Cerebellar cortex (tissue), 1 donor: ENCODE data around the gene HOXA6.

Source experiments
- DNase-seq: peaks from one replicate; pipeline ENCODE4 v3.0.0-alpha.2; 2015; ENCODE audit warnings: low spot score

HOXA6 gene

DNA sequence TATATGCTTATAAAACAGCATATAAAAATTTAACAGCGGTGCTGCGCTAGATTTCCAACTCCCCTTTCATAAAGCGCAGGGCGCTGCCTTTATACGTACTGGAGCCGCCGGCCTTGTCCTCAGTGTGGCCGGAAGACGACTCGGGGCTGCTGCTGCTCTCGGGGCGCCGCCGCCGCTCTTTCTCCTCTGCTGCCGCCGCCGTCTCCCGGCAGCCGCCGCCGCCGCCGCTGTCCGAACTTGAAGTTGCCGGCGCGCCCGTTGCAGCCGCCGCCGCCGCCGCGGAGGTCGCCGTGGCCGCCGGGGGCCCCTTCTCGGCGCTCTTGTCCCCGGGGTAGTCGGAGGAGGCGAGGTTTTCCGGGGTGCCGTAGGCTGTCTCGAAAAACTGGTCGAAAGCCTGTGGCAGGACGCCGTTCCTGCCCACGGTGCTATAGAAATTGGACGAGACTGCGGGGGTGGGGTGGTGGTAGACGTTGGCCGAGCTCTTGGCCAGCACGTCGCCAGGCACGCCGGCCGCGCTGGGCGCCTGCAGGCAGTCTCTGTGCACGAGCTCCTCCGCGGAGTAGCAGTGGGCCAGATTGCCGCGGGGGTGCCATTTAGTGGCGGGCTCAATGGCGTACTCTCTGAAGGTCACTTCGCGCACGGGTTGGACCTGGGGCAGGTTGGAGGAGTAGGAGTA, 36.9 kb upstream of the HOXA6 start:
- no peak for DNase-seq

DNA sequence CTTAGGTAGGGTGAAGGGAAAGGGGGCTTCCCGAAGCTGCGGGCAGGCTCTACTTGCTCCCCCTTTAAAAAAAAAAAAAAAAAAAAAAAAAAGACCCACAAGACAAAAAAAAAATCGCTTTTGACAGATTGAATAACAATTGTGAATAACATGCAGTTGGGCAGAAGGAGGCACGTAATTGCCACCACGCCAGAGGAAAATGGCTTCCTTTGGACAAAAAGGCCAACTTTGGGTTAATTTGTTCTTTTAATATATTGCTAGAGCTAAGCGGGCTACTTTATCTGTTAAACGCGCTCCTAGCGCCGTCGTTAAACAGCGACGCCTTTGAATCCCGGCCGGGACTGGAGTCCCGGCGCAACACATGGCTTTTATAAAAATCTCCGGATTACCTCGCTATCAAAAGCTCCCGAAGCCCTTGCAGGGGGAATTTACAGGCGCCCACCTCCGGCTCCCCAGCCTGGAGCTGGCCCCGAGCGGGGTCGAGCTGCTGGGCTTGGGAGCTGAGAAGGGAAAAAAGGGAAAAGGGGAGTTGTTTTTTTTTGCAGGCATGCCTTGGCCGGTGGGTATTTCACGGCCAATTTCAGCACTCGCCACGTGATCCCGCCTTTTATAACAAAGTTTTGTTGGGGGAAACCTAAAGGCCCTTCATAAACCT, 36.2 kb upstream of the HOXA6 start:
- no peak for DNase-seq

DNA sequence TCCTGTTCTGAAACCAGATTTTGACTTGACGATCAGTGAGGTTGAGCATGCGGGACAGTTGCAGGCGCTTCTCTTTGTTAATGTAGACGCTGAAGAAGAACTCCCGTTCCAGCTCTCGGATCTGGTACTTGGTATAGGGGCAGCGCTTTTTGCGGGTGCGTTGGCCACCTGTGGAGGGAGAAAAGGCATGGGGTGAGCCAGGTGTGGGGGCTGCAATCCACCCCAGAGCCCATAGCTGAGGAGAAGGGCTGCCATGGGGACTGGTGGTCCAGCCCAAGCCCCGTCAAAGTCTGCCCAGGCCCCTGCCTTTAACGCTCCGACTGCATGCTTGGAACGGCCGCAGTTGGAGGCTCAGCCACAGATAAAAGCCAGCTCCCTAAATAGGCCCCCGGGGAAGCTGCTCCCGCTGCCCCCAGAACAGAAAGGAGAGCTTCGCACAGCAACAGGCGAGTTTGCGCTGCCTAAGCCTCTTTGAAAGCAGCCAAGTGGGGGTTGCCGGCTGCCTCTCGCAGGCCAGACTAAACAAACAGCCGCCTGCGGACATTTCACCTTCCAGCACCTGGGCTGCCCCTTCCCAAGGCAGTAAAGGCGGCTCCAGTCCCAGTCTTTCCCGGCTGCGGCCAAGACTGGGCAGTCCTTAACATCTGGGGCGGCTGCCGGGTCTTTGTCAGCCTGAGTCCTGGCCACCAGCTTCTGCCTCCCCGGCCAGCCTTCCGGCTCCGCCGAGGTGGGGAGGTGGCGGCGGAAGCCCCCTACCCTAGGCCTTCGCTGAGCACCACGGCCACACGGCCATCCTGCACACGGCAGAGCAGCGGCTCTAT, 35.5 kb upstream of the HOXA6 start:
- DNase-seq, result no peak

DNA sequence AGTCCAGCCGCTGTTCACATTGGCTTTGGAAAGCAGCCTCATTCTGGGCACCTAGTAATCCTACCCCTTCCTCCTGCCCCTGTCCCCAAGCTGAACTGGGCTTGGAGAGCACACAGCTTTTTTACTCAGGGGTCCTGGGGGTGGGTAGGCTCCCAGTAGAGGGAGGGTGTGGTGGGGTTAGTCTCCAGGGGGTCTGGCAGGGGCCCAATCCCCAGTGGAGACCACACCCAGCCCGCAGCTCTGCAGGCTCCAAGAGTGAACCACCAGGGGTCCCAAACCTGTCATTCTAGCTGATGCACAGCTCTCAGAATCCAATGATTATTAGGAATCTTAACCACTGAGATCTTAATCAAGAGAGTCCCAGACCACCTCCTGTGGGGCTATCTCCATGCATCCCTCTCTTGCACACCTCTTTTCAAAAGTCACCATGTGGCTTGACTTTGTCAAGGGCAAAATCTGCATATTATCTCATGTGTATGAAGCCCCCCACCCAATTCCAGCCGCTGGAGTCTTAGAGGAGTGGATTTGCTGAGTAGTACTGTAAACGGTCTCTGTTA, 34.8 kb upstream of the HOXA6 start:
- no peak for DNase-seq

DNA sequence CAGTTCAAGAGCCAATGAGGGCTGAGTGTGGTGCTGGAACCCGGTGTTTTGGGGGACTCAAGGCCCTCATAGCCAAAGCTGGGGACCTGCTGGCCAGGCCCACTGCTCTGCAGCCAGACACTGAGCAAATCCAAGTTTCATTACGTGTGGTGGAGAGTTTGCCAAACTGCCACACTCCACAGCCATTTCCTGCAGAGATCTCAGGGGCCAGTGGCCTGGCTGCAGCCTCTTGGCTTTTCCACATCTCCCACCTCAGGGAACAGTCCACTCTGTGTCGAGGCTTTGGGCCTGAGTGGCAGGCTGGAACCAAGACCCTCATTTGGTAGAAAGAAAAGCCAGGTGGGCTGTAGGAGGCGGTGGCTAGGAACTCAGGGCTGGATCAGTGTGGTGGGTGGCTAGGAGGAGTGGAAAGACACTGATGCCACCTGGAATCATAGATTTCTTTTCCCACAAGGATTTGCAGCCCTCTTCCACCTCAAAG, 34.3 kb upstream of the HOXA6 start:
- no peak for DNase-seq

DNA sequence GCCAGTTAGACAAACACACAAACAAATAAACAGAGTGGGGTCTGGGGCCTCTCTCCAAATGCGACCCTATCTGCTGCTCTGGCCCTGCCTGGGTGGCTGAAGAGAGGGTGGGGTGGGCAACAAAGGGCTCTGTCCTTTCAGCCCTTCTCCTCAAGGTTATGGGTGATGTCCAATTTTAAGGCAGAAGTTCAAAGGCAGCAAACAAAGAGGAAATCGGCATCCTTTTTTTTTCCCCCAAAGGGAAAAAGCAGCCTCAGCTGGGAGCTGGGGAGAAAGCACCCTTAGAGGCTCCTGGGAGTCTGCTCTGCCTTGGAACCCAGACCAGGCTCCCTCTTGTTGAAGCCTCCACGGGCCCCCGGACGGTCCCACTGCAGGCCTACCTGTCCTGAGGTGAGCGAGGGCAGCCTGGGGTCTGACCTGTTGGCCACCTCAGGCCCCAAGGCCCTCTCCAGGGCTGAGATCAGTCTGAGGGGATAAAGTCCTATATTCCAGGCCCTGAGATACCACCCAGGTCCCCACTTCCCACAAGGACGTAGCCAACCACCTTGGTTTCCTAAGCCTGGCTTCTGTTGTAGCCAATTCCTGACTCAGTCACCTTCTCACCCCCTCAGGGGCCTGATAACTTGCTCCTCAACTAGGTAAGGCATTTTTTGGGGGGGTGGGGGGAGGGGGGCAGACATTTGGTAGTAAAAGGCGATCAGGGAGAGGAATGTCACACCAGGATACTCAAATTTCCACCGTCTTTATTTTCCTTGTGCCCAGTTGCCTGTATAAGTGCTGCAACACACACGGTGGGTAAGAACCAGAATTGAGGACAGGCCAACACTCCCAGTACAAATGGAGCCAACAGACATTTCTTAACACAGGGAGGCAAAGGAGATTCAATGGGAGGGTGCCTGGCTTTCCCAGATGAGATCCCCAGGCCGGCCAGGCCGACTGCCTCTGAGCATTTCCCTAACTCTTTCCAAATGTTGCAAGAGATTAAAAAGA, 33.2 kb upstream of the HOXA6 start:
- no peak for DNase-seq

DNA sequence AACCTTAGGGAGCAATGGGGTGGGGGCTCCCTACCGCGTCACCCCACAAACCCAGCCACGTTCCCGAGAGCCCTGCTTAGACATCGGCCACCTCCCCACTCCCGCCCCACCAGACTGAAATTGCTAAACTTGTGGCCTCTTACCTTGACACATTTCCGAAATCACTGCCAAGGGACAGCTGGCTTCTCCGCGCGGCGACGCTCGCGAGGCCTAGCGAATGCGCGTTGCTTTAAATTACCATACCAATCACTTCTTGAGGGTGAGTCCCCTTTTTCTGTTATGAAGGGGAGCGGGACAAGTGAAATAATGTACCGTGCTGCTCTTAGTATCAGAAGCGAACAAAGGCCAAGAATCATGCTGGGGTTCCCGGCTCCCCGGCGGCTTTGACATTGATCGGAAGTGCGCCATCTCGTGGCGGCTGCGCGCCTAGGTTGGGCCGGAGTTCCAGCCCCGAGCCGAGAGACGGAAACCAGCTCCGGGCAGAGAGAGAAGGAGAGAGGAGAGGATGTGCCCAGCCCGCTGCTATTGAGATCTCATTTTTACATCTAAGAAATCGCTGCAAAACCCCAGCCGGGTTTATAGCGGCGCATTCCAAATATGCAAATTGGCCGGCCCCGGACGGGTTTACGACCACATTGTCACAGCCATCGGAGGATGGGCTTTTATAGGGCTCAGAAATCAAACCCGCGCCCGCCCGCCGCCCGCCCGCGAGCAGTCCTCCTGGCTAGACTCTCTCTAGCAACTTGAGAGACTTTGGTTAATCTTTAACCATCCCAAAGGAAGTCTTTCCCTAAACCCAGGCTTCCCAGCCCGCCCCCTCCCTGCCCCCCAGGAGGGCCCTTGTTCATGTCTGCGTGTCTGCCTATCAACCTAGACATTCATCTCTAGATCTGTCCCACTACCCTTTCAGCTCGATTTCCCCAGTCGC, 32.2 kb upstream of the HOXA6 start:
- DNase-seq, result peak; percentile 63

DNA sequence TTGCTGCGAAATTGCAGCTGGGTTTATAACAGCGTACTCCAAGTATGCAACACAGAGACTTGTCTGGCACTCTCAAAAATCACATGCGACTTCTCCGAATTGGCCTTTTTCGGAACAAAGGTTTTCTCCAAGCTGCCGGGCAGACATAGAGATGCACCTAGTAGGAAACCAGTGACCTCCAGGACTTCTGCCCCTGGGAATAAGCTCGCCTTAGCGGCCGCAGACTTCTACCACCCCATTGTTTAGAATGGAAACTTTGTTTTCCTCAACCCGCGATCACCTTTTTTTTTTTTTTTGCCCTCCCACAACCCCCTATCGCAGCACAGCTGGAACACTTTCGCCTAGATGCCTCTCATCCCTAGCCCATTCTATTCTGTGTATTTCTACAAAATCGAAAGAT, 31.5 kb upstream of the HOXA6 start:
- no peak for DNase-seq

DNA sequence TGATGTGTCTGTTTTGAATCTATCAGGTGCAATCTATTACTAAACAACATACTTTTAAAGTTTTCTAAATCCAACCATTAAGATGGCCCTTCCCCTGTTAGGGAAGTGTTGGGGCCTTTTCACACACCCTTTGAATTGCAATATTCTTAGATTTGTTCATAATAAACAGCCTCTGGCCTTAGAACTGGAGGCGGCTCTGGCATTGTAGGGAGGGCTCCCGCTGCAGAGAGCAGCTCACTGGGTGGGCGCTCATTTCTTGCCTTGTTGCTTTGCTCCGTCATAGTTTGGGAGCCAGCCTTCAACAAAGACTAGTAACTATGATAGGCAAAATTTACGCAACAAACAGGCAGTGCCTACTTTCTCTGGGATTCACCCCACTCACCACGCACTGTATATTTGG, 30.8 kb upstream of the HOXA6 start:
- no peak for DNase-seq

DNA sequence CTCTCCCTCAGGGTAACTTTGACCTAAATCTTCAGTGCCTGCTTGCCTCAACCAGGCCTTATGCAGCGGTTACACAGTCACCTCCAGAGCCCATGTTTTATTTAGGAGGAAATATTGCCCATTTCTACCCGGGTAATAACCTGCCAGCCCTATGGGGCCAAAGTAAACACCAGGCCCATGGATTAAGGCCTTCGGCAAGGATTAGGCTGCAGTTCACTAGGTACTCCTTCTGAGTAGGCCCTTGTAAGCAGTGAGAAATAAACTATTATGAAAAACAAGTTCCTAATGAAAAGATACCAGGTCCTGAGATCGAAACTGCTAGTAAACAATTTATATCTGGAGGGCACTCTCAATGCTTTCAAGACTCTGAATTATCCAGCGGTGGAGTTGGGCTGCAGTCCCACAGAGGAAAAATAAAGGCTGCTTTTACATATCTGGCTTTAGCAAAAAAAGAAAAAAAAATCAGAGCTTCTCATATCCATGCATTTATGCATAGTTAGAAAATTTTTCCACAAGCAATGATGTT, 30.3 kb upstream of the HOXA6 start:
- DNase-seq, result no peak

DNA sequence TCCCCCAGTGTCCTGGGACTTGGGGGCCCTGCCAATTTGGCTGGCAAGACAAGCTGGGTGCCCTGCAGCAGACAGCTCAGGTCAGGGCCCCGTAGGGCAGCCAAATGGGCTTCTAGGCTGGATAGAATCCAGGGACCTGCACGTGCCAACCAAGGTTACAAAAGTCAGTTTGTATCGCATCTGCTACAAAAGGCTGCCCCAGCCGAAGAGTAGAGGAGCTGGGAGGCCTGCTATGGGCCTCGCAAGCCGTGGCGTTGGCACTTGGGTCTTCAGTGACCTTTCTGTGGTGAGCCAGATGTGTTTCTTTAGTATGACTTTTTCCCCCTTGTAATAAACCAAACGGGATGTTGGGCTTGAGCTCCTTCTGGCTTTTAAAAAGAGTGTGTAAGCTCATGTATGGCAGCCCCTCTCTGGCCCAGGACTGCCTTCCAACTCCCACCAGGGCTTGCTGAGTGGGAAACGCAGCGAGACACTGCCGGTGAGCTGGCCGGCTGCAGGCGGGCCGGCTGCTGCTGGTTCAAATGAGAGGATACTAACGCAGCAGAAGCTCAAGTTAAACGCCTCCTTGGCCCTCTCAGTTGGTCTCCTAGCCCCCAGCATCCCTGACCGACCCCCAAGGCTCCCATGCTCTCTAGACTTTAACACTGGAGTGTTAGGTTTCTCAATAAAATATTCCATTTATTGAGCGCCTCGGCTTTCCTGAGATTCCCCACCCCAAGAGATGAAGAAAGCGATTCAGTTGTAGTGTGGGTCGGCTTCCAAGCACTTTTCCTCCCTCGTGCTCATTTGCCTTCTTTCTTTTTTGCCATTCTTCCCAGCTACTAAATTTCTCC, 29.6 kb upstream of the HOXA6 start:
- no peak for DNase-seq

DNA sequence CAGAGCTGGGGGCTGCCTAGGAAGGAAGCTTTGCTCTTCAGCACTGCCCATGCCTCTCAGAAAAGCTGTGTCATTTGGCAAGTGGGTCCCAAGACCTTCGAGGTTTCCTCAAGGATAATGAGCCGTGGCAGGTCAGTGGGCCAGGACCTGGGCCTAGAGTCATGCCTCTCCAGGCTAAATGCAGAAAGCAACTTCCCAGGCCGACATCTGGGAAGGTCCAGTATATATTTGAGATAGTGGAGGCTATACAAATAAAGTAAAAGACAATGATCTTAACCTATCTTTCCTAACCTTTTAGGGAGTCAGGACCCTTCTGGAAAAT, 28.9 kb upstream of the HOXA6 start:
- DNase-seq, result no peak

DNA sequence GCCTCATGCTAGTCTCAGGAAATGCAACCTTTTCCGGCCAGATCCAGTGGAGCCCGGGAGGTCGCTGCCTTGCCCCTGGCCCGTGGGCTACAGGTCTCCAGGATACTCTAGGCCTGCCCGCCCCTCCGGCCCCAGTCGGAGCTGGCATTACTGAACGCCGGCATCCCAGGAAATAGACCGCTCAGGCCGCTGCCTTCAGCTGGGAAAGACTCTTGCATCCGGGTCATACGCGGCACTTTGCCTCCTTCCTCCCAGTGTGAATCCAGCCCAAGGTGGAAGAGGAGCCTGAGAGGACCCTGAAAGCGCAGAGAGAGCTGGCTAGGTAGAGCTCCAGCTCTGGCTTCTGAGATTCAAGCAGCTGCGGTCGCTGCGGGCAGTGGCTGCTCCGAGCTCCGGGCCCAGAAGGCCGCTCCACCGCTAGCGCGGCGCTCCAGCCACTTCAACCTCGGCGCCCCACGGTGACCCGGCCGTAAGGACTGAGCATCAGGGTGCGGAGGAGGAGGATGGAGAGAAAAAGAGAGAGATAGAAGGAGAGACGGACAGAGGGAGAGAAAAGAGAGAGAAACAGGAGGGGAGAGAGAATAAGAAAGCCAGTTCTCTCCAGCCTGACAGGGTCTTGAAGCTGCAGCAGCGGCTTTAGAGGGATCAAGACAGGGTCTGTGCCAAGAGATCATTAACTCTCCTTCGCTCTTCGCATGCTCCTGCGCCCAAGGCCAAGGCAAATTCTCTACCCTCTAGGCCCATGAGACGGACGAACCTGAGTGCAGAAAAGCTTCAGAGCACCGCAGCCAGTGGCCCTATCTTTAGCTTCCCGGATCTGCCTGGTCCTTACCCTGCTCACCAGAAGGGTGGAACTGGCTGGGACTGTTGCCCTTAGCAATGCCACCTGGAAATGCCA, 28.3 kb upstream of the HOXA6 start:
- no peak for DNase-seq

DNA sequence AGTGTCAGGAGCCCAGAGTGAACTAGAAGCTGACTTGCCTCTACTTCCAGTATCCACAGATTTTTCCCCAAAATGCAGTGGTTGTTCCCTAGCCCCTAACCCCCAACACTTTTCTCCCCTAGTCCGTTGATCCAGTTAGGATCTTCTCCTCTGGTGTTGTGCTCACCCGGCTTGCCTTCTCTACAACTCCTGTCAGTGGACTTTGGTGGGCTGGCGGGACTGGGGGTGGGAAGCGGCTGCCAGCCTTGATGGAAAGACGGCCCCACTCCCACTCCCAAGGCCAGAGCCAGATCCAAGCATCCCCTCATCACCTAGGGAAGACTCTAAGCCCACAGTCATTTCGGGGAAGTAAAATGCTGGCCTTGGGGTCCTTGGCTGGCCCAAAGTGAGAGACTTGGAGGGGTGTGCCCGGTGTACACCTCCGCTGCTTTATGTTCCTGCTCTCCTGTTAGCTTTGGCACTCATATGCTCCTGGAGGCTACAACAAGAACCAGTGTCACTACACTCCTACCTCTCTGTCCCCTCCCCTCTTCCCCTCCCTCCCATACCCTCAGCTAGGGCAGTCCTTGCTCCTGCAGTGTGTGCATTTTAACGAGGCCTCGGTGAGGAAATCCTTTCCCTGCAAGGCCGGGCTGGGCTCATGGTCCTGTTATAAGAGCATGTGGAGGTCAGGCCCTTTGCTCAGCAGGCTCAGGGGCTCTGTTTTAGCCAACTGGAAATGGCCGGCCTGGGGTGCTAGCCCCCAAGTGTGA, 27.5 kb upstream of the HOXA6 start:
- peak; percentile 78 for DNase-seq

DNA sequence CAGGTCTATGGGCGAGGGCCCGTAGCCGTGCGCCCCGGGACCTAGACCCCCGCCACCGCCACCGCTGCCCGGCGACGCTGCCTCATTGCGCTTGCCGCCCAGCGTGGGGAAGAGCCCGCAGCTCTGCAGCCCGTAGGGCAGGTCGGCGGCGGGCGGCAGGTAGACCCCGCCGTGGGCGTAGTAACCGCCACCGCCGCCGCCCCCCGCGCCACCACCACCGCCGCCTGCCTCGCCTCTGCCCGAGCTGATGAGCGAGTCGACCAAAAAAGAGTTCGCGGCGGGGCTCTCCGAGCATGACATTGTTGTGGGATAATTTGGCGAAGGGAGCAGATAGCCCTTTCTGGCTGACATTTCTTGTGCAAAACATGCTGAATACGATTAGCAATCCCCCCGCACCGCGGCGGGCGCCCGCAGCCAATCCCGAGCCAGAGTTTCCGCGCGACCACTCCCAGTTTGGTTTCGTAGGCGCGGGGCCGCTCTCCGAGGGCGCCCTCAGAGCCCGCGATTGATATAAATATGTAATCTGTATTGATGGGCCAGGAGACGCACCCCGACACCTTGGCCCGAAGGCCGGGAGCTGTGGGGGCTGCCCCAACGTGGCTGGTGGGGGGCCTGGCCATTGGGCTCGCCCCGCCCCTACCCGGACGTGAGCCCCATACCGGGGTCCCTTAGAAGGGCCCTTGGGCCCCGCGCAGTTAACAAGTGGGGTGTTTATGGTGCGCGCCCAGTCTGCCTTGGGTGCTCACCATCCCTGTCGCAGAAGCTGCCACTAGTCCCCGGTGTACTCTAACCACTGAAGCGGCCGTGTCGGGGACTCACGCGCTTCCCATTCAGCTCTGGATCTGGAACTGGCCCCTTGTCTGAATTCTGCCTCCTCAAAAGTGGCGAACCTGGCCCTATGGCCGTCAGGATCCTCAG, 26.6 kb upstream of the HOXA6 start, which contains the start of gene HOXA10:
TSS of gene HOXA10 (minus strand) at position 365 of the 918 bp plus-strand sequence. CDS start at position 351, 14 bp downstream.
- no peak for DNase-seq

DNA sequence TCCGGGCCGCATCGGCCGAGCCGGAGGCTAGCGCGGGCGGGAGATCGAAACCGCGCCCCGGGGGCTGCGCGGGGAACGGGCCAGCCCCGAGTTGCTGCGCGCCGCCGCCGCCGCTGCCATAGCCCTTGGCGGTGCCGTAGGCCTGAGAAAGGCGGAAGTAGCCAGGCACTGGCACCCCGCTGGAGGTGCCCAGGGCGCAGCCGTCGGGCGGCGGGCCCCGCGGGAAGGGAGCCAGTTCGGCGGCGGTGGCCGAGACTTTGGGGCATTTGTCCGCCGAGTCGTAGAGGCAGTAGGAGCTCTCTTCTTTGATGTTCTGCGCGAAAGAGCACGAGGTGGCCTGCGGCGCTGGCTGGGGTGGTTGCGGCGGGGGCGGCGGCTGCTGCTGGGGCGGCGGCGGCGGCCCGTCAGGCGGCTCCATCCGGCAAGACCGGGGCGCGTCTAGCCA, 26.0 kb upstream of the HOXA6 start:
- no peak for DNase-seq
